Stimulated activated naive CD8-positive, alpha-beta T cell treated with anti-CD3 and anti-CD28 coated beads, Interleukin-15, Interleukin-2, amounts not matched to agents 100 ng/mL and 50 ng/mL, for 24 hours (primary cell): ENCODE measurements around the gene FAF1.
"Not testable (repeated sequence)": the region's sequence is repeated elsewhere in the genome, so short reads cannot be mapped to it uniquely, and the experiment has no call there.

ENCODE experiments used
- H3K27ac Mint-ChIP-seq: one replicate; pipeline ENCODE4 v1.8.0; 2021; ENCODE audit warnings: mild to moderate bottlenecking, mixed read lengths
- H3K27me3 Mint-ChIP-seq: one replicate; pipeline ENCODE4 v1.8.0; 2021; ENCODE audit warnings: mixed read lengths
- H3K36me3 Mint-ChIP-seq: one replicate; pipeline ENCODE4 v1.8.0; 2021; ENCODE audit warnings: low read depth, mixed read lengths
- H3K4me1 Mint-ChIP-seq: one replicate; pipeline ENCODE4 v1.8.0; 2021; ENCODE audit warnings: low read depth, mixed read lengths
- H3K4me3 Mint-ChIP-seq: one replicate; pipeline ENCODE4 v1.8.0; 2021; ENCODE audit warnings: mild to moderate bottlenecking, mixed read lengths
- H3K9me3 Mint-ChIP-seq: one replicate; pipeline ENCODE4 v1.8.0; 2021; ENCODE audit warnings: mixed read lengths

FAF1 gene

DNA sequence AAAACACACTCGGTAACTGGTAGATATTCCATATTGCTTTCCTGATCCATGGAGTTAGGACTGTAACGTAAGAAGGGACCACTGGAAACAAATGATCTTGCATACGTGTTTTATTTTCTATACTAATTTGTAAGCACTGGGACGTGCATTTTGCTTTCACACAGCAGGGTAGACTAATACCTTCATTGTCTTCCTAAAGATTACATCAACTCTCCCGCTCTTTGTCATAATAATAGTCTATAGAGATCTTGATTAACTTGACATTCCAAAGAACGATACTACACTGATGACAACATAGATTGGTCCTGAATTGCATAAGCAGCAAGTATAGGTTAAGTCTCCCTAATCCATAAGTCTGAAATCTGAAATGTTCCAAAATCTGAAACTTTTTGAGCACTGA, 166.5 kb downstream of the FAF1 start:
- no peaks in the 10 kb centered on the region for H3K27me3 Mint-ChIP-seq
- H3K36me3 Mint-ChIP-seq, result peaks cover 17% of the 10 kb centered on the region
- peaks cover 9% of the 10 kb centered on the region for H3K4me1 Mint-ChIP-seq
- no peak overlapping the region for H3K27ac Mint-ChIP-seq
- no peak overlapping the region for H3K4me3 Mint-ChIP-seq
- no peaks in the 10 kb centered on the region for H3K9me3 Mint-ChIP-seq

- Mint-ChIP-seq H3K27me3 (no peaks in the 10 kb centered on the region), H3K4me1 (peaks cover 4% of the 10 kb centered on the region), H3K9me3 (no peaks in the 10 kb centered on the region), H3K36me3 (peaks cover 30% of the 10 kb centered on the region), H3K4me3 (no peak overlapping the region), H3K27ac (no peak overlapping the region)
These were observed 172.8 kb downstream of the FAF1 start for GRCh38 chr1:50787266-50787665.

DNA sequence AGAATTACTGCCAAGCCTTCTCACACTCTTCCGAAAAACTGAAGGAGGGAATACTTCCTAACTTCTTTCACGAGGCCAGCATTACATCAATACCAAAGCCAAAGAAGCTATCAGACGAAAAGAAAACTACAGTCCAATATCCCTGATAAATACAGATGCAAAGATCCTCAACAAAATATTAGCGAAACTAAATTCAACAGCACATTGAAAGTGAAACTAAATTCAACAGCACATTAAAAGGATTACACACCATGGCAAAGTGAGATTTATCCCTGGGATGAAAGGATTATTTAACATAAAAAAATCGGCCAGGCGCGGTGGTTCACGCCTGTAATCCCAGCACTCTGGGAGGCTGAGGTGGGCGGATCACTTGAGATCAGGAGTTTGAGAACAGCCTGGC, 176.8 kb downstream of the FAF1 start:
- Mint-ChIP-seq H3K27ac (no peak overlapping the region), H3K9me3 (no peaks in the 10 kb centered on the region), H3K27me3 (no peaks in the 10 kb centered on the region), H3K4me1 (peaks cover 7% of the 10 kb centered on the region), H3K36me3 (peaks cover 51% of the 10 kb centered on the region), H3K4me3 (no peak overlapping the region)

GRCh38 chr1:50780797-50781196, 179.3 kb downstream of the FAF1 start:
- Mint-ChIP-seq H3K27ac (no peak overlapping the region), H3K27me3 (no peaks in the 10 kb centered on the region), H3K36me3 (peaks cover 38% of the 10 kb centered on the region), H3K9me3 (no peaks in the 10 kb centered on the region), H3K4me3 (no peak overlapping the region), H3K4me1 (peaks cover 7% of the 10 kb centered on the region)

DNA sequence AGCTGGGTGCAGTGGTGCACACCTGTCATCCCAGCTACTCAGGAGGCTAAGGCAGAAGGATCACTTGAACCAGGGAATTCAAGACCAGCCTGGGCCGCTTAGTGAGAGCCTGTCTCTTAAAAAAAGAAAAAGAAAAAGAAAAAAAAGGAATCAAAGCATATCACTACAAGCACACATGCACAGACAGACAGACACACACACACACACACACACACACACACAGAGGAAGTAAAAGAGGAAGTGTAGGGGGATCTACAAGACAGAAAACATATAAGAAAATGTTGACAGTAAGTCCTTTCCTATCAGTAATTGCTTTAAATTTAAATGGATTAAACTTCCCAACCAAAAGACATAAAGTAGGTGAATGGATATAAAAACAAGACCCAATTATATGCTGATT, 180.3 kb downstream of the FAF1 start:
- peaks cover 30% of the 10 kb centered on the region for H3K36me3 Mint-ChIP-seq
- no peak overlapping the region for H3K4me3 Mint-ChIP-seq
- H3K9me3 Mint-ChIP-seq, result no peaks in the 10 kb centered on the region
- H3K27ac Mint-ChIP-seq, result no peak overlapping the region
- no peaks in the 10 kb centered on the region for H3K27me3 Mint-ChIP-seq
- H3K4me1 Mint-ChIP-seq, result peaks cover 7% of the 10 kb centered on the region

- Mint-ChIP-seq H3K27ac (no peak overlapping the region), H3K9me3 (no peaks in the 10 kb centered on the region)
These were observed 184.3 kb downstream of the FAF1 start for GRCh38 chr1:50775740-50776139.

GRCh38 chr1:50774759-50775351, 185.2 kb downstream of the FAF1 start:
- H3K27me3 Mint-ChIP-seq, result no peaks in the 10 kb centered on the region
- H3K4me1 Mint-ChIP-seq, result peaks cover 4% of the 10 kb centered on the region
- H3K4me3 Mint-ChIP-seq, result no peak overlapping the region
- peaks cover 16% of the 10 kb centered on the region for H3K36me3 Mint-ChIP-seq
- H3K27ac Mint-ChIP-seq, result no peak overlapping the region
- H3K9me3 Mint-ChIP-seq, result no peaks in the 10 kb centered on the region

More at GRCh38 chr1:50775740-50776139, 184.3 kb downstream of the FAF1 start:
- no peaks in the 10 kb centered on the region for H3K27me3 Mint-ChIP-seq
- peaks cover 3% of the 10 kb centered on the region for H3K4me1 Mint-ChIP-seq
- peaks cover 17% of the 10 kb centered on the region for H3K36me3 Mint-ChIP-seq
- no peak overlapping the region for H3K4me3 Mint-ChIP-seq

DNA sequence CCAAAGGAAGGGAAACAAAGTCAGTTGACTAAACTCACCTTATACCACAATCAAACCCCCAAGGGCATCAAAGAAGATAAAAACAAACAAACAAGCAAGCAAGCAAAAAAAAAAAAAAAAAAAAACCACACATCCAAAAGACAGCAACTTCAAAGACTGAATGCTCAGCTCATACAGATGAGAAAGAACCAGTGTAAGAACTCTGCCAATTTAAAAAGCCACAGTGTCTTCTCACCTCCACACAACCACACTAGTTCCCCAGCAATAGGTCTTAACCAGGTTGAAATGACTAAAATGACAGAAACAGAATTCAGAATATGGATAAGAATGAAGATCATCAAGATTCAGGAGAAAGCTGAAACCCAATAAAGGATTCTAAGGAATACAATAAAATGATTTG, 193.4 kb downstream of the FAF1 start:
- Mint-ChIP-seq H3K4me3 (no peak overlapping the region), H3K4me1 (peaks cover 34% of the 10 kb centered on the region), H3K27me3 (no peaks in the 10 kb centered on the region), H3K27ac (no peak overlapping the region), H3K9me3 (no peaks in the 10 kb centered on the region), H3K36me3 (peaks cover 36% of the 10 kb centered on the region)

DNA sequence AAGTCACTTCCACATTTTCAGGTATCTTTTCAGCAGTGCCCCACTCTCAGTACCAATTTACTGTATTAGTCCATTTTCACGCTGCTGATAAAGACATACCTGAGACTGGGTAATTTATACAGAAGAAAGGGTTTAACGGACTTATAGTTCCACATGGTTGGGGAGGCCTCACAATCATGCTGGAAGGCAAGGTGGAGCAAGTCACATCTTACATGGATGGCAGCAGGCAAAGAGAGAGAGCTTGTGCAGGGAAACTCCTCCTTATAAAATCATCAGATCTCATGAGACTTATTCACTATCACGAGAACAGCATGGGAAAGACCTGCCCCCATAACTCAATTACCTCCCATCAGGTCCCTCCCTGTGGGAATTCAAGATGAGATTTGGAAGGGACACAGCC, 203.5 kb downstream of the FAF1 start:
- Mint-ChIP-seq H3K36me3 (peaks cover 53% of the 10 kb centered on the region), H3K9me3 (peaks cover 18% of the 10 kb centered on the region)
- not testable (repeated sequence) for H3K27ac Mint-ChIP-seq, H3K4me1 Mint-ChIP-seq, H3K27me3 Mint-ChIP-seq, H3K4me3 Mint-ChIP-seq

- H3K27me3 Mint-ChIP-seq, H3K4me1 Mint-ChIP-seq, H3K4me3 Mint-ChIP-seq, H3K27ac Mint-ChIP-seq: not testable (repeated sequence)
- peaks cover 13% of the 10 kb centered on the region for H3K9me3 Mint-ChIP-seq
- H3K36me3 Mint-ChIP-seq, result peaks cover 40% of the 10 kb centered on the region
These were observed 205.3 kb downstream of the FAF1 start for GRCh38 chr1:50754764-50755163.

DNA sequence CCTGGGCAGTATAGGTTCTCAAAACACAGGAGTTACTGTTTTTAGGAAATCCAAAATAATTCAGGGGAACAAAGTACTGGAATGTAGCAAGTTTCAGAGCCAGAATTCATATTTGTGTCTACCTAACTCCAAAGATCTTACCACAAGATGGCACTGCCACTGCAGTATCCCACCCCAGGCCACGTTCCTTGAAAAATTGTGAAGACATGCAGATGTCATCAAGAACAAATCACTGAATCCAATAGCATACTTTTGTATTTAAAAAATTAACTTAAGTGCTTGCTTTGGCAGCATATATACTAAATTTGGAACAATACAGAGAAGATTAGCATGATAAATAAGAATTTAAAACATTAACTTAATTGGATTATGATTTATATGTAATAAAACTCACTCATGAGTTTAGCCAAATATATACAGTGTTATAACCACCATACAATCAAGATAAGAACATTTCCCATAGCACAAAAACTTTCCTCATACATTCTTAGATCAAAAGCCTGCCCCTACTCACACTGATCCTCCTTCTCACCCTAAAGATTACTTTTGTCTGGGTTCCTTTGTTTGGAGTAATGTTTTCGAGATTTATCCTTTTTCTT, 209.9 kb downstream of the FAF1 start:
- H3K4me3 Mint-ChIP-seq, result no peak overlapping the region
- H3K9me3 Mint-ChIP-seq, result no peaks in the 10 kb centered on the region
- H3K4me1 Mint-ChIP-seq, result no peaks in the 10 kb centered on the region
- H3K27me3 Mint-ChIP-seq, result no peaks in the 10 kb centered on the region
- H3K36me3 Mint-ChIP-seq, result peaks cover 17% of the 10 kb centered on the region
- no peak overlapping the region for H3K27ac Mint-ChIP-seq

DNA sequence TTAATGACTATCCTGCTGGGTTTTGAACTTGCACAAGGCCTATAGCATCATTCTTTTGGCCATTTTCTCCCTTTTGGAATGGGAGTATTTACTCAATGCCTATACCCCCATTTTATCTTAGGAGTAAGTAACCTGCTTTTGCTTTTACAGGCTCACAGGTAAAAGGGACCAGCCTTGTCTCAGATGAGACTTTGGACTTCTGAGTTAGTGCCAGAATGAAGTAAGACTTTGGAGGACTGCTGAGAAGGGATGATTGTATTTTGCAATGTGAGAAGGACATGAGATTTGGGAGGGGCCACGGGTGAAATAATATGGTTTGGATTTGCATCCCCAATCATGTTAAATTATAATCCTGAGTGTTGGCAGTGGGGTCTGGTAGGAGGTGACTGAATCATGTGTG, 212.7 kb downstream of the FAF1 start:
- H3K27ac Mint-ChIP-seq, result no peak overlapping the region
- no peaks in the 10 kb centered on the region for H3K9me3 Mint-ChIP-seq
- peaks cover 30% of the 10 kb centered on the region for H3K36me3 Mint-ChIP-seq
- no peaks in the 10 kb centered on the region for H3K27me3 Mint-ChIP-seq
- no peak overlapping the region for H3K4me3 Mint-ChIP-seq
- no peaks in the 10 kb centered on the region for H3K4me1 Mint-ChIP-seq

DNA sequence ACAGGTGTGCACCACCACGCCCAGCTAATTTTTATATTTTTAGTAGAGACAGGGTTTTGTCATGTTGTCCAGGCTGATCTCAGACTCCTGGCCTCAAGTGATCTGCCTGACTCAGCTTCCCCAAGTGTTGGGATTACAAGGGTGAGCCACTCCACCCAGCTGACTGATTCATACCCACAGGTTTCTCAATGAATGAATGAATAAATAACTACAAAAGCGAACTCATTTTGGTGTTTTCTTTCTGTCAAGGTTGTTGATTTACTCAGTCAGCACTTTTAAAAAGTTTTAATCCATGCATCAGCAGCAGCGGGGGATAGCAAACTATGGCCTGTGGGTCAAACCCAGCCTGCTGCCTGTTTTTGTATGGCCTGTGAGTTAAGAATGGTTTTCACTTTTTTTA, 217.5 kb downstream of the FAF1 start:
- Mint-ChIP-seq H3K4me3 (no peak overlapping the region), H3K27ac (no peak overlapping the region), H3K4me1 (no peaks in the 10 kb centered on the region), H3K27me3 (no peaks in the 10 kb centered on the region), H3K36me3 (peaks cover 47% of the 10 kb centered on the region), H3K9me3 (no peaks in the 10 kb centered on the region)

- Mint-ChIP-seq H3K27me3 (no peaks in the 10 kb centered on the region), H3K4me3 (no peak overlapping the region), H3K4me1 (peaks cover under 1% of the 10 kb centered on the region), H3K36me3 (peaks cover 48% of the 10 kb centered on the region), H3K27ac (no peak overlapping the region), H3K9me3 (no peaks in the 10 kb centered on the region)
These were observed 220.9 kb downstream of the FAF1 start for GRCh38 chr1:50739125-50739524.

DNA sequence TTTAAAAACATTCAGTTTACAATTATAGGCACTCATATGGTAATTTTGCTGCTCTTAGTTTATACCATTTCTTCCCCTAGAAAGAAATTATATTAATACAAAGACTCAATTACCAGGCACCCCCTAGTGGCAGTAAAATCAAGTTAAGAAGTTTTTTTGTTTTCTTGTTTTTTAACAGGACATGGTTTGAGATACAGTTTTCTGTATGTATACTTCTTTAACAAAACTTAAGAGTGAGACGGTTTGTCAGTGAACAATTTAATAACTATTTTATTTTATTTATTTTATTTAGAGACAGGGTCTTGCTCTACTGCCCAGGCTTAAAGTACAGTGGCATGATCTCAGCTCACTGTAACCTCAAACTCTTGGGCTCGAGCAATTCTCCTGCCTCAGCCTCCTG, 224.6 kb downstream of the FAF1 start:
- Mint-ChIP-seq H3K36me3 (peaks cover 31% of the 10 kb centered on the region), H3K27me3 (no peaks in the 10 kb centered on the region), H3K4me3 (no peak overlapping the region), H3K4me1 (peaks cover 12% of the 10 kb centered on the region), H3K9me3 (no peaks in the 10 kb centered on the region), H3K27ac (no peak overlapping the region)

DNA sequence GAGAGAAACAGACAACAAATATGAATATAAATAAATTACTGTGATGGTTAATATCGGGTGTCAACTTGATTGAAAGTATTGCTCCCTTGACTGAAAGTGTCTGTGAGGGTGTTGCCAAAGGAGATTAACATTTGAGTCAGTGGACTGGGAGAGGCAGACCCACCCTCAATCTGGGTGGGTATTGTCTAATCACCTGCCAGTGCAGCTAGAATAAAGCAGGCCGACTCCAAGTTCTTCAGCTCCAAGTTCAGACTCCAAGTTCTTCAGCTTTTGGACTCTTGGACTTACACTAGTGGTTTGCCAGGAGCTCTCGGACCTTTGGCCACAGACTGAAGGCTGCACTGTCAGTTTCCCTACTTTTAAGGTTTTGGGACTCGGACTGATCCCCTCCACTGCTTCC, 232.5 kb downstream of the FAF1 start:
- not testable (repeated sequence) for H3K4me3 Mint-ChIP-seq, H3K27me3 Mint-ChIP-seq, H3K27ac Mint-ChIP-seq, H3K9me3 Mint-ChIP-seq
- Mint-ChIP-seq H3K36me3 (peaks cover 36% of the 10 kb centered on the region), H3K4me1 (peaks cover 25% of the 10 kb centered on the region)
